ENCODE measurements around the gene FGD5.

The FGD5 gene

DNA sequence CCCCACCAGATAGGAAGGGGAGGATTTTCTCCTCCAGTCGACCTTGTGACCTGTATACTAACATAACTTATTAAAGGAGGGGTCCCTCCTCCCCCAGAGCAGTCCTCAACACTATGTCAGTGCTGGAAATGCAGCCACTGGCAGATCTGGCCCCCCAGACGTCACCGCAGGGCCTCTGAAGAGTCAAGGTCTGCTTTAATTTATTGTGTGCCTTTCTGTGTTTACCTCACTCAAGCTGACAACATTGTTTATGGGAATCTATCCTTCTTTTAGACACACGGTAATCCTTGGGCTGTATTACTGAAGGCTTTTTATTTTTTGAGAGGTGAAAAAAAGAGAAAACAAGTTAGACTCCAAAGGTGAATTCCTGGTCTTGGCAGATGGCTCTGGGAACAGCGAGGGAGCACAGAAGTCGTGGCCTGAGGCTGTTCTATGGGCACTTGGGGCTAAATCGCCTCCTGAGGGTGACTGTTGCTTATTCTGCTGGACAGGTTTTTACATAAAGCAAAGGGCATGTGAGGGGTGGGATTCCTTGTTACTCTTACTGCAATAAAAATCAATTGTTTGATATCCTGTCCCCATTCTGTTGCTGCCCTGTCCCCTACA is 115.2 kb downstream of the FGD5 start:
- no peak for DNase-seq (ENCODE audit: low read depth)

DNA sequence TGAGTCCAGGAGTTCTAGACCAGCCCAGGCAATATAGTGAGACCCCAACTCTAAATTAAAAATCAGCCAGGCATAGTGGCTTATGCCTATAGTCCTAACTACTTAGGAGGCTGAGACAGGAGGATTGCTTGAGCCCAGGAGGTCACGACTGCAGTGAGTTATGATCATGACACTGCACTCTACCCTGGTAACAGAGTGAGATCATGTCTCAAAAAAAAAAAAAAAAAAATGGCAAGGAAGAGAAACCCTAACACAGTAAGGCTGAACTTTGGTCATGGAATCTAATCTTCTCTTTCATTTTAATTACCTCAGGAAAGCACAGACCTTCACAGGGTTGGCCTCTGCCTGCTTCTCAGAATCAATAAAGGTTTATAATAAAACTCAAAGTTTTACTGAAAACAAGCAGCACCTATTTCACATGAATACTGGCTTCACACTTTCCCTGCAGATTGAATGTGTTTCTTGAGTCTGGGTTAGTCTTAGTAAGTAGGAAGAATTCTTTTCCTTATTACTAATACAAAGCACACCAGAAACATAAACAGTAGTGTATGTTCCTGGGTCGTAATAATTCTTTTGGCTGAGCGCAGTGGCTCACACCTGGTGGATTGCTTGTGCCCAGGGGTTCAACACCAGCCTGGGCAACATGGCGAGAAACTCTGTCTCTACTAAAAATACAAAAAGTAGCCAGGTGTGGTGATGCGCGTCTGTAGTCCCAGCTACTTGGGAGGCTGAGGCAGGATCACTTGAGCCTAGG is 117.0 kb downstream of the FGD5 start:
- no peak for DNase-seq (ENCODE audit: low read depth)

DNA sequence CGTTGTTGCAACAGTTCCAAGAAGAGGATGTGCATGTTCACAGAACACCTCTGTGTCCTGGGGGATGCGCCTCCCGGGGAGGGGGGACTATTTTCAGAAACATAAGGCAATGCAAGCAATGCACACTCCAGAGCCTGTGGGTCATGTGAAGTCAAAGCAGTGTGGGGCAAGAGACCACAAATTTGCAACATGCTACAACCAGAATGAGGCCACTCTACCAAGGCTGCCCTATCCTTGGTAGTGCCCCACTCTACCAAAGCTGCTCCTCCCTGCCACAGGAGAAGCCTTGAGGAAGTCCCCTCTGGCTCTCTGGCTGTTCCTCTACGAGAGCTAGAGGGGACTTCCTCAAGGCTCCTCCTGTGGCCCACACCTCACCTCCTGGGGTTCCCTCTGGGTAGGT is 120.2 kb downstream of the FGD5 start:
- no peak for DNase-seq (ENCODE audit: low read depth)

DNA sequence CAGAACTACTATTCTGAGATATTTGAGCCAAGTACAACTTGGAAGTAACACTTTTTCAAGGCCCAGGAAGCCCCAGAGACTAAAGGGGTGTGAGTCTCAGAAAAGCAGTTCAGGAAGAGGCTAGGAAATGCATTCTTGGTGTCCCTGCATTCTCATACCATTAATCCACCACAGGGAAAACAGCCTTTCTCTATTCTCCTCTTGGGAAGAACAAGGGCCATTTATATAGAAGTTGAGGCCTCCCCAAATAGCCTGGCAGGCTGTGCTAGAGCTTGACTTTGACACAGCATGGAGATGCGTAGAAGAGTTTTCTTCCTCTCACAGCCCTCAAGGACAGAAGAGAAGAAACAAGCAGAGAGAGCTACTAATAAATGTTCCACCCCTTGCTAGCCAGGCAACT is 123.1 kb downstream of the FGD5 start:
- DNase-seq (ENCODE audit: low read depth), result no peak

DNA sequence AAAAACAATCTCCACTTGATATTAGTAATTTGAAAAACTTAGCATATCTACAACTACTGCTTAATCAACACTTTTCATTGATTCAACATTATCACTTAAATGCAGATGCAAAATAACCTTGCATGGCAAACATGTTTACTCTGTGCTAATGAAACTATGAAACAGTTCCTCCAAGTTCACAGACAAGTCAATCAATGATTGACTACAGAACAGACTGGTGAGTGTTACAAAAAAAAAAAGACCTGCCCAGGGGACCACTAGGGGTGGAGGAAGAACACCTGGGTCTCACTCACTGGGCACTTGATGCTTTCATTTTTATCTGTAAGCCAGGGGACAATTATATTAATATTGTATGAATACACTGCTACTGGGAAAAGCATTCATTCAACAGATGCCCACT is 124.3 kb downstream of the FGD5 start:
- no peak for DNase-seq (ENCODE audit: low read depth)

DNA sequence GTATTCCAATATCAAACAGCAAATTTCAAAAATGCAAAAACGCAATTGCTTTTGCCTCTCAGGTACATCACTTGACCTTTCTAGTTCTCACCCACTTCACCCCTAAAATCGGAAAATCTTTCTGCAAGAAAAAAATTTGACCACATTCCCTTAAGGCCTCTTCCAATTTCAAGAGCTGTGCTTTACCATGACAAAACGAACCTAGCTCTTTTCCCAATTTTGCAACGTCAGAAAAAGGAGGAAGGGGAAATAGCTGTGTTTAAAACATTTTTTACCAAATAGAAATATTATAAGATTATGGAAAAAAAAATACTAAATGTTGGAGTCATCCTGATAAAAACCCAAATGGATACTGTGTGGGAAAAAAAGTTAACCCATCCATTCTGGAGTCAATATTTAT is 127.5 kb downstream of the FGD5 start:
- DNase-seq (ENCODE audit: low read depth), result no peak

DNA sequence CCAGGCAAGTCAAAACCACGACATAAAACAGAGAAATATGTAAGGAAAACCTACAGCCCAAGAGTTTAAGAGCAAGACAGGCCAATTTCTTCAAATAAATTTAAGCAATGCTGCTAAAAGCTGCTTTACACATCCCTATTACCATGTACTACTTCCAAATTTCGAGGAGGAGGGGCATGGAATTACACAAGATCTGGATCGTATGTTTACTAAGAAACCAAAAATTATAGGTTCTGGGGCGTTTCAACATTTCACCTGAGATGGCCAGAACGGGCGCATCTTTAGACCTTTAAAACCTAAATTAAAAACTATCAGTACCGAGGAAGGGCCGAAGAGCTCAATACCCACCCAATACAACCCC is 128.0 kb downstream of the FGD5 start:
- no peak for DNase-seq (ENCODE audit: low read depth)

DNA sequence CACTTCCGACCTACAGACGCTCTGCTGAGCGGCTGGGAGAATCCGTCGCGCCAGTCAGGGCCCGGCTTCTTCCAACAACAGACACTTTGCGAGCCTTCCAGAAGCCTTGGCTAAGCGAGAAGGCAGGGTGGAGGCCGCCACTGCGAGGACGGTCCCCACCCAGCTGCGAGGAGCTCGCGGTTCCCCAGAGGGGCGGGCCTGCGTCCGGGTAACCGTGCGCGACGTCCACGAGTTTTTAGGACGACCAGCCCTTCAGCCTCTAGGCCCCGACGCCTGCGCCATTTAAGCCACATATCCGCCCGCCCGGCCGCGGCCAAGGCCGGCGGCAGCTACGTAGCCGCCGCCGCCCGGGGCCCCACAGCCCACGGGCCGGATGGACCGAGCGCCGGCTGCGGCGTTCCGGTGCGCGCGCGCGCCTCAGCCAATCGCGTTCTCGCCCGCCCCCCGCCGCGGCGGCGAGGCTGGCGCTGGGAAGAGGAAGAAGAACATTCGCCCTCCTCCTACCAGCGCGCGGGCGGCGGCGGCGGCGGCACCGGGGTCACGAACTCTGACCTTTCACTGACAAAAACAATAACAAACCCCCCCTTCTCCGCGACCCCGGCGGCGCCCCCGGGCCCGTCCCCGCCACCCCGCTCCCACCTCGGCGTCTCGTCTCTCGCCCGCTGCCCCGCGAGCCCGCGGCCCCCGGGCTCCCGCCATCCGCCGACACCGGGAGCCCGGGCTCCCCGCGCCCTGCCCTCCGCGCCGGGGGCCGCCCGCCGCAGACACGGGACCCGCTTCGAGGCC is 128.5 kb downstream of the FGD5 start, which contains the start of gene NR2C2:
NR2C2 (plus strand) TSS at position 484 of the 786 bp plus-strand sequence. CDS start 56,332 bp downstream, outside the sequence.
- no peak for DNase-seq (ENCODE audit: low read depth)

DNA sequence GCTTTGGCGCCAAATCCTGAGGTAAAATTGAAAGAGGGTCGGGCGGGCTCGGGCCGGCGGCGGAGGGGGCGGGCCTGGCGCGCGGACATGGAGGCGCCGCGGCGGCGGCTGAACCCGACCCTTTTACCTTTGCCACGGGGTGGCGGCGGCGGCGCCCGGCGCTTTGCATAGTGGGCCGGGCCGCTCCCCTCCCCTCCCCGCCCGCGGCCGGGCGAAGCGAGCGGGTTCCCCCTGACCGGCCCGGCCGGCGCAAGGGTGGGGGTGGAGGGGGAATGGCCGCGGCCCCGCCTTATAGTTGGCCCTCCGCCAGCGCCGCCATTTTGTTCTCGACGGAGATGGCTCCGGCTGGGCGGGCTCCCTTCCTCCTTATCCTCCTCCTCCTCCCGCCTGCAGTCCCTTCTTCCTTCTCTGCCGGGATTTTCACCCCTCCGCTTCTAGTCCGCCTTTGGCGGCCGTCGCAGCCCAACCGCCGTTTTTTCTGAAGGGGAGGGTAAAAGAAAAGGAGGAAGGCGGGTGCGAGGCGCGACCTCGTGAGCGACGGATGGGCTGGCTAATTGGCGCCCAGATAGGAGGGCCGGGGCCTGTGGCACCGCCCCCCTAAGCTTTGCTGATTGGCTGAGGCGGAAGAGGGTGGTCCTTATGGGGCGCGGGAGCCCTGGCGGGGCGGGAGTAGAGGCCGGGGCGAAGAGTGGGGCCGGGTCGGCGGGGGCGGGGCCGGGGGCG is 129.3 kb downstream of the FGD5 start:
- peak; percentile 93 for DNase-seq (ENCODE audit: low read depth)

DNA sequence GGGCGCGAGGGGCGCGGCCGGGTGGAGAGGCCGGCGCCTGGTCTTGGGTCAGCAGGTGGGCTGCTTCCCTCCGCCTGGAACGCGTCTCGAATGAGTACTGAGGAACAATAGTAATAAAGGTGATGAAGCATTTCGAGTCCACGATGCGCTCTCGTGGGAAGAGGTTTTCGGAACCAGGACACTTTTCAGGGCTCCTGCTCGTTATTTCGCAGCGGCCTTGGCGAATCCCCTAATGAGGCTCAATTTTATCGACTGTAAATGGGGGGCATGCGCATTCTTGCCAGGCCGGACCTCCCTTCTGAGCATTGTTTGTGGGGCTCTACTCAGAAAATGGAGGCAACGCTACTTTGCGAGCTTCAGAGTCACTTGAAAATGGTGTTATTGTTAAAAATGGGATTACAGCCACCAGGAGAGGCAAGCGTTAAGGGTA is 129.9 kb downstream of the FGD5 start:
- no peak for DNase-seq (ENCODE audit: low read depth)

DNA sequence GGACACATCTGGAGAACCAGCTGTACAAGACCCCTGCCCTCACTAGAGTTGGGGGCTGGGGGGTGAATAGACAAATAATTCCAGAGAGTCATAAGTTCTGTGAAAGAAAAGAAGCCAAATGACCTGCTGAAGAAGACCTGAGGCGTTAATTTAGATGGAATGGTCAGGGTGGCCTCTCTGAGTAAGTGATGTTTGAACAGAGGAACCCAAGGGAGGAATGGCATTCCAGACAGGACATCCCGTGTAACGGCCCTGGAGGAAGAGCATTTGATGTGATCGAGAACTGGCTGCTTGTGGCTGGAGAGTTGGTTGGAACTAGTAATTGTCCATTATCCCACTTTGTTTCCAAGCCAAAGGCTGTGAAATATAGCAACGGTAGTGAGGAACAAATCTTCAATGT is 130.4 kb downstream of the FGD5 start:
- no peak for DNase-seq (ENCODE audit: low read depth)

DNA sequence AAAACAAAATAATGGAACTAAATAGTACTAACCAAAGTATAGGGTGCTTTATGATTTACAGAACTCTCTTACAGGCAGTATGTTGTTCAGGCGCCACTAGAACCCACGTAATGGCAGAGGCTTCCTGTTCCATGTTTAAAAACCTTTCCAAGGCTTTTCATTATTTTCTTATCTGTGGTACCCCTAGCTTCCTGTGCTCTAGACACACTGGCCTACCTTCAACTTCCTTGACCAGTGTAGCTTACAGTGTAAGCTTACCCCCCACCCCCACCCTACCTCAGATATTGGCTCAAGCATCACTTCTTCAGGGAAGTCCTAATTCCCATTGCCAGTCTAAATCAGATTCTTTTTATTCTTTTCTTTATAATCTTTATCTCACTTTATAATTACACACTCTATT is 131.5 kb downstream of the FGD5 start:
- peak; percentile 67 for DNase-seq (ENCODE audit: low read depth)

DNA sequence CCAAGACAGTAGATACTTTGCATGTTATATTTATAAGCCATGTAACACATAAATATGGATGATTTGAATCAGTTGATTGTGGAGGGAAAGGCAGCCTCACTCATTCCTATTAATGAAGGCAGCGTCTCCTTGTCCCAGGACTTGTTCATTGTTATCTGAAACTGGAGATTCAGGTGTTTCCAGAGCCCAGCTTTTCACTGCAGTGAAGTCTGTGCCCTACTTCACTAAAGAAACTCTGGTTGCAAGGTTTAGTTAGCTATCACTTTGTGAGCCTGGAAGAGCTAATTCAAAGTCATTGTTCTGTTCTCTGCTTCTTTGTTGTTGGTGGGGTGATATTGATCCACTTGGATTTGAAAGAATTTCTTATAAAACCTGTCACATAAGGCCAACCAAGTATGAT is 138.4 kb downstream of the FGD5 start:
- no peak for DNase-seq (ENCODE audit: low read depth)

DNA sequence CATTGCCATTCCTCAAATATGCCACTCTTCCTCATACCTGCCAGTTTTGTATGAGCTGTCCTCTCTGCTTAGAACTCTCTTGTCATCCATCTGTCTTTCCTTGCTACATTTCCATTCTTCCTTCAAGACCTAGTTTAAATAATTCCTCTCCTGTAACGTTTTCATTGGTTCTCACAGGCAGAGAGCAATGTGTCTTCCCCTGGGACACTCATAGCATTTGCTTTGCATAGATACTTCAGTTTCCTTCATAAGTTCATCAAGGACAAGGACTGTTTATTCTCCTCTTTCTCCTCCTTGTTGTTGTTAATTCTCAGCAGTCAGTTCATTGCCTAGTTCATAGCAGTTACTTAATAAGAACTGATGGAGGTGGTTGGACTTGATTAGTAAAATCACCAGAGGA is 139.2 kb downstream of the FGD5 start:
- DNase-seq (ENCODE audit: low read depth), result no peak

DNA sequence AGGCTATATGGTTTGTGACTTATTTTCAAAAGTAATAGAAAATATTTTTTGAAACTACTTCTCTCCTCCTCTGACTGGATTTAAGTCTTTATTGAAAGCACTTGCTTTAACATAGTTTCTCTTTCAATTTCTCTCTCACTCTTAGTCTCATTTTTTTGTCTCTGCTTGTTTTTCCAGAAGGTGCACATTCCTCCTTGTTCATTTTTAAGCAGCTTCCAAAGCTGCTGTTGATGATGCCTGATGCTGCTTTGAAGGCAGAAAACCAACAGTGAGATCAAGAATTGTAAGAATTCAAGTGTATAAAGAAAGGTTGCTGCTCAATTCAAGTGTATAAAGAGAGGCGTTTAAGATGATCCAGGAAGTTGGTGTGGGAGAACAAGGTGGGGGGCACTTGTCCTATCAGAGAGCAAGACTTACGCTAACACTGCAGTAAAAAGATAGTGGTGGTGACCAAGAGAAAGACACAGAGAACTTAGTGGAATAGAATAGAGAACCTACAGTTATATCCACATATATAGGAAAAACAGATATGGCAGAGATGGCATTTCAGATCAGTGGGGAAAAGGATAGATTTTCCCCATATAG is 140.7 kb downstream of the FGD5 start:
- no peak for DNase-seq (ENCODE audit: low read depth)

DNA sequence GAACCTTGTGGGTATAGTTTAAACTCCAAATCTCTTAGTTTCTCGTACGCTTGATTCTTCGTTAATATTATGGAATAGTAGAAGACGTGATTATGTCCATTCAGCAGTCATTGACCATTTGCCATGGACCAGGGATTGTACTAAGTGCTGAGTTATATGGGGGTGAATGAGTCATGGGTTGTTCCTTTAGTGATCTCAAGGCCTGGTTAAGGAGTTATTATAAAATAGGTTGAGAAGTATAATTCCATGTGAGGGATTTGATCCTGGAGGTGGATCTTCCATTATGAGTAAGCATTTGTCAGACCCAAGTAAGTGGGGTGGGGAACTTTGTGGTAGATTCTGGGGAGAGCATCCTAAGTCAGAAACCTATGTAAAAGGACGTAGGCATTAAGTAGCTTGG is 144.0 kb downstream of the FGD5 start:
- no peak for DNase-seq (ENCODE audit: low read depth)

DNA sequence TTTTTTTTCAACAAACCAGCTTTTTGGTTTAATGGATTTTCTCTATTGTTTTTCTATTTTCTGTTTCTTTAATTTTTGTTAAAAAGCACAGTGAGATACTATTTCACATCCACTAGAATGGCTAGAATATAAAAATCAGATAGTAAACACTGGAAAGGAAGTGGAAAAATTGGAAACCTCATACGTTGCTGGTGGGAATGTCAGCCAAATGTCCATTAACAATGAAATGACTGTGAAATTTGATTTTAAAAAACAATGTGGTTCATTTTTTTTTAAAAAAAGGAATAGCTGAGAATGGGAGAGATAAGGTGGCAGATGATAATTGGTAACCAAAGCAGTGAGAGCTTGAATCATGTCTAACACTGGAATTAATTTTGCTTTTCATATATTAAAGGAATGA is 148.5 kb downstream of the FGD5 start:
- no peak for DNase-seq (ENCODE audit: low read depth)

DNA sequence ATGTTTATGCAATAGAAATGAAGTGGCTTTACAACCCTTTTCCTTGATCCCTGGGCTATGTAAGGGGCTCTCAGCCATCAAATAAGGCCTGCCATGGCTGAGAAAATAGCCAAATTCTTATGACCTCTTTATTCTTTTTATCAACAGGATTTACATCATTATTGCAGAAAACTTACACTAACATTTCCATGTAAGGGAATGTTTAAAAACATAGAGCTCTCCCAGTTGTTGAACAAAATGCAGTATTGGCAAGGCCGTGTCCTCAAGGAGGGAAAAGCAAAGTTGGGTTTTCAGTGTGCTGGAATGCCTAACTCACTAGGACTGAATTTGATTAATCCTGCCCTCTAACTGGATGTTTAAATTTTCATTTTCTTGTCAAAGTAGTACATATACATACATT is 150.9 kb downstream of the FGD5 start:
- DNase-seq (ENCODE audit: low read depth), result no peak

DNA sequence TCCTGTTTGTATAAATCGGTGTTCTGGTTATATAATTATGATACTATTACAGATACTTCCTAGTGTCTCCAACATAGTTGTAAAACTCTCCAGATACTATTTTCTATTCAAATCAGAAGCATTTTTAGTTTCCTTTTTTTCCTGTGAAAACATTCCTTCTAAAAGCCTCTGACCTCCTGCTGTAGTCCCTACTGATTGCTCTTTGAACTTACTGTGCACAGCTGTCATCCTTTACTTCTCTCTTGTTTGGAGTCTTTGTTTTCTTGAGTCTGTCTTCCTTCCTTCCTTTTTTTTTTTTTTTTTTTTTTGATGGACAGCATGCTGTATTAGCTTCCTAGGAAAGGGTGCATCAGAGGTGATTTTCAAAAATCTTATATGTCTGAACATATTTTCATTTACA is 157.6 kb downstream of the FGD5 start:
- DNase-seq (ENCODE audit: low read depth), result no peak

DNA sequence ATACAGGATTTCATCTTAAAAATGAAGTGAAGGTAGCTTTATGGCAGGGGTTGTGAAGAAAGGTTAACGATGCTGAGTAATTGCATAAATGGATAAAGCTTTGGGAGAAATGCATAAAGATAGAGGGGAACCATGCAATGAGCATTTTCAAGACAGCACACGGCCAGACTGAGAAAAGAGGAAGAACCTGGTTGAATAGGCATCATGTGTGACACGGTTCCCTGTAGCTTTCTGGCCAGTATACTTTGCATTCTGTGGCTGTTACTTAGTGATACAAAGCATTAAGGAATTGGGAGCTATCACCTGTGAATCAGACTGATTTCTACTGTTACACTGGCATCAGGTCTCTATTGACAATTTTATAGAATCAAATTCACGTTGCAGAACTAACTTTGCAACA is 161.9 kb downstream of the FGD5 start:
- DNase-seq (ENCODE audit: low read depth), result no peak

Measured in CMK (cell line).